ENCODE measurements around the gene COL8A2.

The COL8A2 gene

DNA sequence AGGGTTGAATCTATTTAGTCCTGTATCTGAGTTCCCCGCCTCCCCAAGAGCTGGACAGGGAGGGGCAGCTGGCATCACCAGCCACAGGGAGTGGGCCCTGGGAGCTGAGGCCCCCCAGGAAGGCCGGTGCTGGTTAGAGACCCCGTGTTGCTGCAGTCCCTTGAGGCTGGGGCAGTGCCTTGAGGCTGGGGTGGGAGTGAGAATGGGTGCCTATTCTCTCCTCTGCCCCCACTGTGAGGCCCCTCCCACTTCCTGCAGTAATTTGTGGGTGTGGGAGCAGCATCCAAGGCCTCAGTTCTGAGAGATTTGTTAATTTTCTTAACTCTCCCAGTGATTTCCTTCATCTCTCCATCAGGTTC lies 26.8 kb upstream of the COL8A2 start:
- no peak for DNase-seq (ENCODE audit: low read depth)
- TF ChIP-seq, protein P1, sequence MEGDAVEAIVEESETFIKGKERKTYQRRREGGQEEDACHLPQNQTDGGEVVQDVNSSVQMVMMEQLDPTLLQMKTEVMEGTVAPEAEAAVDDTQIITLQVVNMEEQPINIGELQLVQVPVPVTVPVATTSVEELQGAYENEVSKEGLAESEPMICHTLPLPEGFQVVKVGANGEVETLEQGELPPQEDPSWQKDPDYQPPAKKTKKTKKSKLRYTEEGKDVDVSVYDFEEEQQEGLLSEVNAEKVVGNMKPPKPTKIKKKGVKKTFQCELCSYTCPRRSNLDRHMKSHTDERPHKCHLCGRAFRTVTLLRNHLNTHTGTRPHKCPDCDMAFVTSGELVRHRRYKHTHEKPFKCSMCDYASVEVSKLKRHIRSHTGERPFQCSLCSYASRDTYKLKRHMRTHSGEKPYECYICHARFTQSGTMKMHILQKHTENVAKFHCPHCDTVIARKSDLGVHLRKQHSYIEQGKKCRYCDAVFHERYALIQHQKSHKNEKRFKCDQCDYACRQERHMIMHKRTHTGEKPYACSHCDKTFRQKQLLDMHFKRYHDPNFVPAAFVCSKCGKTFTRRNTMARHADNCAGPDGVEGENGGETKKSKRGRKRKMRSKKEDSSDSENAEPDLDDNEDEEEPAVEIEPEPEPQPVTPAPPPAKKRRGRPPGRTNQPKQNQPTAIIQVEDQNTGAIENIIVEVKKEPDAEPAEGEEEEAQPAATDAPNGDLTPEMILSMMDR (conservative IDR thresholded peaks at IDR 0.05; ENCODE audit: control insufficient read depth, insufficient read depth, low read depth, low read length), result no peak

DNA sequence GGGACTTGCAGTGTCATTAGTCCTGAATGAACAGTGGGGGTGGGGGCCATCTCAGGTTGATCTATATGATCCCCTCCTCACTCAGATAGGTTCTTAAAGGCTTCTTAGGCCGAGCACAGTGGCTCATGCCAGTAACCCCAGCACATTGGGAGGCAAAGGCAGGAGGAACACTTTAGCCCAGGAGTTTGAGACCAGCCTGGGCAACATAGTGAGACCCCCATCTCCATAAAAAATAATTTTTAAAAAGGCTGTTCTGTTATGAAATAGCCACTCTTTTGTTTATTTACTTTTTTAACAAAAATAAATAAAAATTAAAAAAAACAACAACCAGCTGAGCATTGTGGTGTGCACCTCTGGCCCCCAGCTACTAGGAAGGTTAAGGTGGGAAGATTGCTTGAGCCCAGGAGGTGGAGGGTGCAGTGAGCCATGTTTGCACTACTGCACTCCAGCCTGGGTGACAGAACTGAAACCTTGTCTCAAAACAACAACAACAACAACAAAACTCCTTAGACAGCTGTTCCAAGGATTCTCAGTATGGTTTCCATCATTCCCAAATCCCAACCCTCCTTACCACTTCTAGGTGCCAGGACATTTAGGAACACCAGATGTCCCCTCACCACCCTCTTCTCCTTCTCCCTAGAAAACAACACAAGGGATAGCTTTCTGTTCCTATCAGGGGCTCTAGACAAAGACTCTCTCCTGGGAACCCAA lies 26.3 kb upstream of the COL8A2 start:
- TF ChIP-seq, protein P1 (conservative IDR thresholded peaks at IDR 0.05; ENCODE audit: control insufficient read depth, insufficient read depth, low read depth, low read length), result no peak
- H3K4me3 ChIP-seq (ENCODE audit: control insufficient read depth, low read depth, low read length), result peak overlapping the region; percentile 15
- no peak for DNase-seq (ENCODE audit: low read depth)

More for the DNA sequence above, 26.8 kb upstream of the COL8A2 start:
- no peak overlapping the region for H3K4me3 ChIP-seq (ENCODE audit: control insufficient read depth, low read depth, low read length)

DNA sequence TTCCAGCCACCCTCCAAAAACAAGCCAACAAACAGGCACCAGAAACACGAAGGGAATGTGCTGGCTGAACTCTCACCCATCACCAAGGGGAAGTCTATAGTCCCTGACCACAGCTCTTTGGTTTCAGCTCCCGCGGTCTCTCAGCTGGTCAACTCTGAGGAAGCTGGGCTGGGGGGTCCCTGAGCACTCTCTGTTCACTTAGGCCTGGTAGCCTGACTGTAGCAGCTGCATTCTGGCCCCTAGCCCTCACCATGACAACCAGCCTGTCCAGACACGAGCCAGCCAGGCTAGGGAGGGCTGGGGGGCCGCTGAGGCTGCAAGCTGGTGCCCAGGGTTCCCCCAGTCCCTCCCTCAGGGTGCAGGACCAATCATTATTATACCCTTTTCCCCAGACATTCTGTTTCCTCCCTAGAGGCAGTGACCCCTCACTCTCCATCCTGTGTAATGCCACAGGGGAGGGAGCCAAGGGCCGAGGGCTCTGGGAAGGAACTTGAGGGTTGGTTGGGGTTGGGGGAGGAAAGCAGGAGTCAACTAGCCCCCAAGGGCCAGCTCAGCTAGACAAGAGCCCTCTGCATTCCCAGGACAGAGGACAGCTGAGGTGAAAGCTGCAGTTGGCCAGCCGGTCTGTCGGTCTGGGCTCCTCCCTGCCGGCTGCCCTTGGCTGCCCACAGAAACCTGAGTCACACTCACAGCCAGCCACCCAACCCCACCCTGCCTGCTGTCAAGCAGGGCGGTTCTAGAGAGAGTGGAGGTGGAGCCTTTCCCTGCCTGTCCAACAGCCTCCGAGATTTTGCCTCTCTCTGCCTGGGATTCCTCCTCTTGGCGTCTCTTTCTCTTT lies 25.5 kb upstream of the COL8A2 start:
- TF ChIP-seq, protein P1 (conservative IDR thresholded peaks at IDR 0.05; ENCODE audit: control insufficient read depth, insufficient read depth, low read depth, low read length), result no peak
- H3K4me3 ChIP-seq (ENCODE audit: control insufficient read depth, low read depth, low read length), result peak overlapping the region; percentile 15

DNA sequence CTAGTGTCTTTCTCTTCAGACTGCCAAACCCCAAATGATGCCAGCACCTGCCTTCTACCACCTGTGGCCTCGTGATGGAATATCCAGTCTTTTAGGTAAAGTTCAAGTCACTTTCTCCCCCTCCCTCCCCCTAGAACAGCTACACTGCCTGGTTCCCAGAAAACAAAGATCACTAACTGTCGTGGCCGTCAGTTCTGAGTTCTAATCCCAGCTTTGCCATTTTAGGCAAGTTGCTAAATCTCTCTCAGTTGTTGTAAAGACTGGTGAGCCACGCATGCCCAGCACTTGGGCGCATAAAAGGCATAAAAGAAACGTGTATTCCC lies 24.9 kb upstream of the COL8A2 start:
- H3K4me3 ChIP-seq (ENCODE audit: control insufficient read depth, low read depth, low read length), result peak overlapping the region; percentile 10
- TF ChIP-seq, protein P1 (conservative IDR thresholded peaks at IDR 0.05; ENCODE audit: control insufficient read depth, insufficient read depth, low read depth, low read length), result no peak
- DNase-seq (ENCODE audit: low read depth), result no peak

More for the DNA sequence above, 25.5 kb upstream of the COL8A2 start:
- peak; percentile 93 for DNase-seq (ENCODE audit: low read depth)

DNA sequence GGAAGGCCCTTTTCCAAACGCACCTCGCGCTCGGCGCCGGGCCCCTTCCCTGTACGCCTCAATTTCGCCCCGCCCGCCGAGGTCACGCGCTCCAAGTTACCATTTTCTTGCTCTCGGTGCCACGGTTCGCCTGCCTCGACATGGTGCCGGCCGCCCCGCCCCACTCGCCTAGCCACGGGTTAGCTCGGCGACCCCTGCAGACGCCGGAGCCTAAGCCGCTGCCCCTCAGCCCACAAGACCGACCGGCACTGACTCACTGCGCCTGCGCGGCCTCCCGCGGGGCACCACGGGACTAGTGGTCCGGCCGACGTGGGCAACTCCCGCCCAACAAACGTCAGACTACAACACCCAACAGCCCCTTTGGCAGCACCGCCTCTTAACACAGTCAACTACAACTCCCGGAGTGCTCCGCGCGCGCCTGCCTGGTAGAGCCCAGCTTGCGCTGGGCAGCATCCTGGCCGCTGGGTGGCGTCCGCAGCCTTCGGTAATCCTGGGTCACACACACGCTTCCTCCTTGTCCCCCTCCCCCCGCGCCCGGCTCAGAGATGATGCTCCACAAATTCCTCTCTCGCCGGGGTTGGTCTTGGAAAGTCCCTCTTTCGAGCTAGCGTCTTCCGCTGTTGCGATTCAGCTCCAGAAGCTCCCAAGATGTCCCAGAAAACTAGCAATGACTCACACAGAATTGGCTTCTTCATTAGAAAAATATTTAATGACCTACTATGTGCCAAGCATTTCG lies 24.4 kb upstream of the COL8A2 start, which contains the start of gene TRAPPC3:
TRAPPC3 (minus strand) TSS at position 250 of the 736 bp plus-strand sequence; CDS start at position 142, 108 bp downstream.
- DNase-seq (ENCODE audit: low read depth), result peak; percentile 99
- H3K4me3 ChIP-seq (ENCODE audit: control insufficient read depth, low read depth, low read length), result peak within 1 kb of the TSS; percentile 88
- TF ChIP-seq, protein P1 (conservative IDR thresholded peaks at IDR 0.05; ENCODE audit: control insufficient read depth, insufficient read depth, low read depth, low read length), result peak; percentile 88

DNA sequence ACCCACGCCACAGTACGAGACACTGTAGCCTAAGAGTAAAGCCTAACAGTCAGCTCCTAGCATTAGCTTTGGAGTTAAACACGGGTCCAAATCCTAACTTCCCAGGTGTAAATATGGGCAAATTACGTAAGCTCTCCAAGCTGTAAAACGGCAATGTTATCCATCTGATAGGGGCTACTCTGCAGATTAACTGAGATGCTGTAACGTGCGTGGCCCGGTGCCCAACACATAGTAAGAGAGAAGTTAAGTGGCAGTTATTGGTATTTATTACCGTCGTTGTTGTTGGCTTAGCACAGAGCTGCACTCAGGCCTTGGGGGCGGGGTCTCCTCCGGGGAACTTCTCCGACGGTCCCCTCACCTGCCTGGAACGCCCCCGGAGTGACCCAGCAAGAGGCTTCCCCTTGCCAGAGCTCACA lies 23.8 kb upstream of the COL8A2 start:
- DNase-seq (ENCODE audit: low read depth), result no peak
- TF ChIP-seq, protein P1 (conservative IDR thresholded peaks at IDR 0.05; ENCODE audit: control insufficient read depth, insufficient read depth, low read depth, low read length), result no peak
- H3K4me3 ChIP-seq (ENCODE audit: control insufficient read depth, low read depth, low read length), result peak overlapping the region; percentile 88

All from fibroblast of mammary gland (primary cell).